Measurements from ENCODE around the gene PPWD1.
A peak's percentile ranks its signal among the peaks of the same experiment; 100 is the strongest.

- TF ChIP-seq CTCF (IDR thresholded peaks at IDR 0.05) (peak in 1 of 6 experiments; percentile 7), POLR2A (IDR thresholded peaks at IDR 0.05) (peak in 1 of 2 donors; percentile 78)
These were observed at the start of gene PPWD1, which contains the start of gene CENPK for GRCh38 chr5:65562731-65563701.
